Activated CD8-positive, alpha-beta memory T cell treated with anti-CD3 and anti-CD28 coated beads, Interleukin-2, amount 50 U/mL, for 1 hour (primary cell): ENCODE data around the gene PTGDS.

ENCODE experiments used
- DNase-seq: peaks from one replicate; pipeline ENCODE4 v3.0.0-alpha.2; 2020; ENCODE audit errors: extremely low read depth

PTGDS gene

GRCh38 chr9:136945333-136946227, 31.7 kb upstream of the PTGDS start:
- no peak for DNase-seq

- DNase-seq: no peak
These were observed 30.9 kb upstream of the PTGDS start for GRCh38 chr9:136946228-136947027.

- no peak for DNase-seq
These were observed 30.0 kb upstream of the PTGDS start for GRCh38 chr9:136947028-136947891.

- no peak for DNase-seq
These were observed 29.3 kb upstream of the PTGDS start for GRCh38 chr9:136947955-136948510.

GRCh38 chr9:136949239-136949816, 28.0 kb upstream of the PTGDS start:
- no peak for DNase-seq

GRCh38 chr9:136949817-136950655, 27.3 kb upstream of the PTGDS start:
- DNase-seq: peak; percentile 87

GRCh38 chr9:136950656-136951276, 26.5 kb upstream of the PTGDS start:
- no peak for DNase-seq

- DNase-seq: no peak
These were observed 25.6 kb upstream of the PTGDS start, which contains the start of gene LCN12 for GRCh38 chr9:136951541-136952320. LCN12 (plus strand) TSS chr9:136952273; CDS start chr9:136952328, 55 bp downstream.

GRCh38 chr9:136952321-136952850, 24.9 kb upstream of the PTGDS start:
- no peak for DNase-seq

- DNase-seq: no peak
These were observed 24.2 kb upstream of the PTGDS start for GRCh38 chr9:136952876-136953770.

GRCh38 chr9:136953771-136954269, 23.5 kb upstream of the PTGDS start:
- no peak for DNase-seq

GRCh38 chr9:136954270-136955083, 22.8 kb upstream of the PTGDS start:
- no peak for DNase-seq

GRCh38 chr9:136955202-136955942, 21.9 kb upstream of the PTGDS start:
- DNase-seq: no peak

GRCh38 chr9:136955943-136956335, 21.4 kb upstream of the PTGDS start:
- DNase-seq: no peak

GRCh38 chr9:136956604-136957003, 20.7 kb upstream of the PTGDS start:
- no peak for DNase-seq

GRCh38 chr9:136957461-136957860, 19.8 kb upstream of the PTGDS start:
- no peak for DNase-seq
